Peyer's patch (tissue), 4 donors: ENCODE data around the gene FOXP4.

Experiments used
- CTCF ChIP-seq, 6 experiments: fragments of 450-650 bp in 4 of 6; fragments of 200-600 bp in 2 of 6; sonication (generic) in 1 of 6; IDR thresholded peaks; one replicate each; pipeline ENCODE4 v1.5.1; 2017 to 2019; ENCODE audit warnings: antibody characterized with exemption in 6 of 6, mild to moderate bottlenecking in 3 of 6, moderate library complexity in 1 of 6
- POLR2A ChIP-seq, 2 donors: fragments of 450-650 bp; IDR thresholded peaks; one replicate each; pipeline ENCODE4 v1.5.1; 2017; ENCODE audit warnings: antibody characterized with exemption in 2 of 2, mild to moderate bottlenecking in 2 of 2, moderate library complexity in 2 of 2

GRCh38 chr6:41642090-41642959 lies 96.1 kb downstream of the FOXP4 start:
- no peak for TF ChIP-seq POLR2A (IDR thresholded peaks at IDR 0.05)
- TF ChIP-seq CTCF (IDR thresholded peaks at IDR 0.05): no peak
